HEK293 (cell line): ENCODE measurements around the gene RFPL1.
A peak's percentile ranks its signal among the peaks of the same experiment; 100 is the strongest.

Experiments used
- EGR2 ChIP-seq: fragments of 450-650 bp; formaldehyde crosslinking; IDR thresholded peaks from 2 replicates; pipeline ENCODE4 v1.5.1; 2016; ENCODE audit warnings: low read depth, missing biosample characterization, missing genetic modification characterization
- FEZF1 ChIP-seq: fragments of 450-650 bp; formaldehyde crosslinking; IDR thresholded peaks from 2 replicates; pipeline ENCODE4 v1.5.1; 2016; ENCODE audit warnings: missing biosample characterization, missing genetic modification characterization
- GLI4 ChIP-seq: fragments of 450-650 bp; formaldehyde crosslinking; IDR thresholded peaks from 2 replicates; pipeline ENCODE4 v1.5.1; 2016; ENCODE audit warnings: missing biosample characterization, missing genetic modification characterization
- GLIS1 ChIP-seq: fragments of 450-650 bp; formaldehyde crosslinking; IDR thresholded peaks from 2 replicates; pipeline ENCODE4 v1.5.1; 2016; ENCODE audit warnings: missing biosample characterization, missing genetic modification characterization
- HOXD13 ChIP-seq: sonication (generic); formaldehyde crosslinking; IDR thresholded peaks from 2 replicates; pipeline ENCODE4 v1.8.0; 2022; ENCODE audit warnings: missing genetic modification reagents, borderline replicate concordance
- KLF1 ChIP-seq: fragments of 450-650 bp; formaldehyde crosslinking; IDR thresholded peaks from 2 replicates; pipeline ENCODE4 v1.5.1; 2016; ENCODE audit warnings: missing biosample characterization, missing genetic modification characterization
- KLF8 ChIP-seq: fragments of 450-650 bp; formaldehyde crosslinking; IDR thresholded peaks from 2 replicates; pipeline ENCODE4 v1.5.1; 2016; ENCODE audit warnings: missing biosample characterization, missing genetic modification characterization
- PRDM1 ChIP-seq: fragments of 450-650 bp; formaldehyde crosslinking; IDR thresholded peaks from 2 replicates; pipeline ENCODE4; 2016; ENCODE audit warnings: missing biosample characterization, missing genetic modification characterization
- SP2 ChIP-seq: fragments of 450-650 bp; formaldehyde crosslinking; IDR thresholded peaks from 2 replicates; pipeline ENCODE4 v1.5.1; 2016; ENCODE audit warnings: missing biosample characterization, missing genetic modification characterization
- ZBTB1 ChIP-seq: fragments of 450-650 bp; formaldehyde crosslinking; IDR thresholded peaks from 2 replicates; pipeline ENCODE4 v1.5.1; 2016; ENCODE audit warnings: missing biosample characterization, missing genetic modification characterization
- ZFP69B ChIP-seq: fragments of 450-650 bp; formaldehyde crosslinking; IDR thresholded peaks from 2 replicates; pipeline ENCODE4 v1.5.1; 2016; ENCODE audit warnings: missing biosample characterization, missing genetic modification characterization
- ZNF114 ChIP-seq: fragments of 450-650 bp; formaldehyde crosslinking; IDR thresholded peaks from 2 replicates; pipeline ENCODE4 v1.5.0; 2017; ENCODE audit warnings: missing biosample characterization, missing genetic modification characterization
- ZNF19 ChIP-seq: fragments of 450-650 bp; formaldehyde crosslinking; IDR thresholded peaks from 2 replicates; pipeline ENCODE4; 2016; ENCODE audit warnings: missing biosample characterization, missing genetic modification characterization, low read depth
- ZNF248 ChIP-seq: fragments of 450-650 bp; formaldehyde crosslinking; IDR thresholded peaks from 2 replicates; pipeline ENCODE4 v1.5.1; 2017; ENCODE audit warnings: missing biosample characterization, missing genetic modification characterization
- ZNF404 ChIP-seq: fragments of 450-650 bp; formaldehyde crosslinking; IDR thresholded peaks from 2 replicates; pipeline ENCODE4 v1.5.1; 2017; ENCODE audit warnings: missing biosample characterization, missing genetic modification characterization
- ZNF501 ChIP-seq: fragments of 450-650 bp; formaldehyde crosslinking; IDR thresholded peaks from 2 replicates; pipeline ENCODE4 v1.5.1; 2016; ENCODE audit warnings: missing biosample characterization, missing genetic modification characterization
- ZNF530 ChIP-seq: fragments of 450-650 bp; formaldehyde crosslinking; IDR thresholded peaks from 2 replicates; pipeline ENCODE4 v1.5.1; 2016; ENCODE audit warnings: low read depth, missing biosample characterization, missing genetic modification characterization
- ZNF664 ChIP-seq: fragments of 450-650 bp; formaldehyde crosslinking; IDR thresholded peaks from 2 replicates; pipeline ENCODE4 v1.5.1; 2016; ENCODE audit warnings: missing biosample characterization, missing genetic modification characterization
- ZNF707 ChIP-seq: fragments of 450-650 bp; formaldehyde crosslinking; IDR thresholded peaks from 2 replicates; pipeline ENCODE4 v1.5.1; 2016; ENCODE audit warnings: missing biosample characterization, missing genetic modification characterization
- ZNF777 ChIP-seq: fragments of 450-650 bp; formaldehyde crosslinking; IDR thresholded peaks from 2 replicates; pipeline ENCODE4 v1.5.1; 2017; ENCODE audit warnings: missing biosample characterization, missing genetic modification characterization, borderline replicate concordance
- ZSCAN16 ChIP-seq: fragments of 450-650 bp; formaldehyde crosslinking; IDR thresholded peaks from 2 replicates; pipeline ENCODE4 v1.5.1; 2016; ENCODE audit warnings: missing biosample characterization, missing genetic modification characterization
- TF ChIP-seq, protein P1 (sequence below): fragments of 450-650 bp; formaldehyde crosslinking; IDR thresholded peaks from 2 replicates; pipeline ENCODE4 v1.5.1; 2017; ENCODE audit warnings: missing biosample characterization, missing genetic modification characterization
- TF ChIP-seq, protein P2 (sequence below): fragments of 450-650 bp; formaldehyde crosslinking; IDR thresholded peaks from 2 replicates; pipeline ENCODE4 v1.5.1; 2017; ENCODE audit warnings: missing biosample characterization, mild to moderate bottlenecking, missing genetic modification characterization, moderate library complexity
- TF ChIP-seq, protein P3 (sequence below): fragments of 450-650 bp; formaldehyde crosslinking; IDR thresholded peaks from 2 replicates; pipeline ENCODE4 v1.5.1; 2017; ENCODE audit warnings: missing biosample characterization, missing genetic modification characterization
- TF ChIP-seq, protein P4 (sequence below): fragments of 450-650 bp; formaldehyde crosslinking; IDR thresholded peaks from 2 replicates; pipeline ENCODE4 v1.5.1; 2016; ENCODE audit warnings: missing biosample characterization, missing genetic modification characterization
- TF ChIP-seq, protein P5 (sequence below): fragments of 450-650 bp; formaldehyde crosslinking; IDR thresholded peaks from 2 replicates; pipeline ENCODE4 v1.5.1; 2017; ENCODE audit warnings: missing biosample characterization, missing genetic modification characterization
- TF ChIP-seq, protein P6 (sequence below): fragments of 450-650 bp; IDR thresholded peaks from 2 replicates; pipeline ENCODE4 v1.5.1; 2018; ENCODE audit warnings: missing biosample characterization, mild to moderate bottlenecking, missing genetic modification characterization

The RFPL1 gene

DNA sequence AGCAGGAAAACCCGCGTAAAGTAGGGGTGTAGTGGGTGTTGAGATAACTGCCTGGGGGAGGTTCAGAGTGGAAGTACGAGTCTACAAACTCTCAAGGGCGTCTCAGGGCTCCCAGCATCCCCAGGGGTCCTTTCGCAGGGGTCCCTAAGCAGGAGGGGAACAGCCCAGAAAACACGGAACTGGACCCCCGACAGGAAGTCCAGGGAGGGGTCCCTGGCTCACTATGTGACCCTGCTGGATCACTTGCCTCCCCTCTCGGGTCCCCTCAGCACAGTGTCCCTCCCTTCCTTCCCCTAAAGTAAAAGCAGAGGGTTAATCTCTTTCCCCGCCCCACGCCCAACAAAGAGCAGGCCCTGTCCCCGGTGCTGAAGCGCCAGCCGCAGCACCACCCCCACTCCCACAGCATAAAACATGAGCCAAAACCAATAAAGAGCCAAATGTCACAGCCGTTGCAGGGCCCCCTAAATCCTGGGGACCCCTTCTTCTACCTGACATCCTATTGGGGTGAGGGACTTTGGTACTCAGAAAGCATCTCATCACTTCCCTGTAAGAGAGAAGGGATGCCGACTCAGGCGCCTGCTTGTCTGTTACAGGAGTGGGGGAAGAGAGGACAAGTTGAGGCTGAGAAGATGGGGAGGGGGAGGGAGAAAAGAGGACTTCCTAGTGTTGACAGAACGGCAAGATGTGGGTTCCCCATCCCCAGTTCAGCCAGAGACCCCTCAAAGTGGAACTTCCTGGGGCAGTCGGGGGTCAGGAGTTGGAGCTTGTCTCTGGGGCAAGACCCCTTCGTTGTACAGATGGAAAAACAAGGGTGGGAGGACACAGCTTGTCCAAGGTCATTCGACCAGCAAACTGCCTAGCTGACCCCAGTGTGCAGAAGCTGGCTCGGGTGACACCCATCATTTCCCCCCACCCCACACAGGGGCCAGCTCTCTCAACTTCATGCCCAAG, 40.2 kb downstream of the RFPL1 start (continued):
- TF ChIP-seq HOXD13 (CRISPR knock-in tag), result no peak
- TF ChIP-seq ZNF530 (tag by site-specific recombination), result no peak
- TF ChIP-seq ZBTB1 (tag by site-specific recombination), result no peak
- TF ChIP-seq FEZF1 (tag by site-specific recombination), result no peak
- TF ChIP-seq, protein P1, sequence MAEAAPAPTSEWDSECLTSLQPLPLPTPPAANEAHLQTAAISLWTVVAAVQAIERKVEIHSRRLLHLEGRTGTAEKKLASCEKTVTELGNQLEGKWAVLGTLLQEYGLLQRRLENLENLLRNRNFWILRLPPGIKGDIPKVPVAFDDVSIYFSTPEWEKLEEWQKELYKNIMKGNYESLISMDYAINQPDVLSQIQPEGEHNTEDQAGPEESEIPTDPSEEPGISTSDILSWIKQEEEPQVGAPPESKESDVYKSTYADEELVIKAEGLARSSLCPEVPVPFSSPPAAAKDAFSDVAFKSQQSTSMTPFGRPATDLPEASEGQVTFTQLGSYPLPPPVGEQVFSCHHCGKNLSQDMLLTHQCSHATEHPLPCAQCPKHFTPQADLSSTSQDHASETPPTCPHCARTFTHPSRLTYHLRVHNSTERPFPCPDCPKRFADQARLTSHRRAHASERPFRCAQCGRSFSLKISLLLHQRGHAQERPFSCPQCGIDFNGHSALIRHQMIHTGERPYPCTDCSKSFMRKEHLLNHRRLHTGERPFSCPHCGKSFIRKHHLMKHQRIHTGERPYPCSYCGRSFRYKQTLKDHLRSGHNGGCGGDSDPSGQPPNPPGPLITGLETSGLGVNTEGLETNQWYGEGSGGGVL (tag by site-specific recombination), result no peak
- TF ChIP-seq ZNF114 (tag by site-specific recombination), result no peak
- no peak for TF ChIP-seq ZSCAN16
- TF ChIP-seq GLIS1, result no peak
- TF ChIP-seq ZFP69B (tag by site-specific recombination), result no peak
- peak; percentile 35 for TF ChIP-seq SP2
- no peak for TF ChIP-seq ZNF248 (tag by site-specific recombination)
- TF ChIP-seq ZNF707 (tag by site-specific recombination), result no peak
- TF ChIP-seq ZNF404 (tag by site-specific recombination), result no peak
- TF ChIP-seq GLI4 (tag by site-specific recombination), result no peak
- TF ChIP-seq, protein P2, sequence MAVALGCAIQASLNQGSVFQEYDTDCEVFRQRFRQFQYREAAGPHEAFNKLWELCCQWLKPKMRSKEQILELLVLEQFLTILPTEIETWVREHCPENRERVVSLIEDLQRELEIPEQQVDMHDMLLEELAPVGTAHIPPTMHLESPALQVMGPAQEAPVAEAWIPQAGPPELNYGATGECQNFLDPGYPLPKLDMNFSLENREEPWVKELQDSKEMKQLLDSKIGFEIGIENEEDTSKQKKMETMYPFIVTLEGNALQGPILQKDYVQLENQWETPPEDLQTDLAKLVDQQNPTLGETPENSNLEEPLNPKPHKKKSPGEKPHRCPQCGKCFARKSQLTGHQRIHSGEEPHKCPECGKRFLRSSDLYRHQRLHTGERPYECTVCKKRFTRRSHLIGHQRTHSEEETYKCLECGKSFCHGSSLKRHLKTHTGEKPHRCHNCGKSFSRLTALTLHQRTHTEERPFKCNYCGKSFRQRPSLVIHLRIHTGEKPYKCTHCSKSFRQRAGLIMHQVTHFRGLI (tag by site-specific recombination), result peak; percentile 68; the same call in 1 of the 2 replicates
- 0 out of 2 replicates have a peak, but pooled peaks have one; percentile 31 for TF ChIP-seq EGR2 (tag by site-specific recombination)
- TF ChIP-seq, protein P3, sequence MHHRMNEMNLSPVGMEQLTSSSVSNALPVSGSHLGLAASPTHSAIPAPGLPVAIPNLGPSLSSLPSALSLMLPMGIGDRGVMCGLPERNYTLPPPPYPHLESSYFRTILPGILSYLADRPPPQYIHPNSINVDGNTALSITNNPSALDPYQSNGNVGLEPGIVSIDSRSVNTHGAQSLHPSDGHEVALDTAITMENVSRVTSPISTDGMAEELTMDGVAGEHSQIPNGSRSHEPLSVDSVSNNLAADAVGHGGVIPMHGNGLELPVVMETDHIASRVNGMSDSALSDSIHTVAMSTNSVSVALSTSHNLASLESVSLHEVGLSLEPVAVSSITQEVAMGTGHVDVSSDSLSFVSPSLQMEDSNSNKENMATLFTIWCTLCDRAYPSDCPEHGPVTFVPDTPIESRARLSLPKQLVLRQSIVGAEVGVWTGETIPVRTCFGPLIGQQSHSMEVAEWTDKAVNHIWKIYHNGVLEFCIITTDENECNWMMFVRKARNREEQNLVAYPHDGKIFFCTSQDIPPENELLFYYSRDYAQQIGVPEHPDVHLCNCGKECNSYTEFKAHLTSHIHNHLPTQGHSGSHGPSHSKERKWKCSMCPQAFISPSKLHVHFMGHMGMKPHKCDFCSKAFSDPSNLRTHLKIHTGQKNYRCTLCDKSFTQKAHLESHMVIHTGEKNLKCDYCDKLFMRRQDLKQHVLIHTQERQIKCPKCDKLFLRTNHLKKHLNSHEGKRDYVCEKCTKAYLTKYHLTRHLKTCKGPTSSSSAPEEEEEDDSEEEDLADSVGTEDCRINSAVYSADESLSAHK, result no peak
- TF ChIP-seq ZNF501 (tag by site-specific recombination), result no peak
- TF ChIP-seq, protein P4, sequence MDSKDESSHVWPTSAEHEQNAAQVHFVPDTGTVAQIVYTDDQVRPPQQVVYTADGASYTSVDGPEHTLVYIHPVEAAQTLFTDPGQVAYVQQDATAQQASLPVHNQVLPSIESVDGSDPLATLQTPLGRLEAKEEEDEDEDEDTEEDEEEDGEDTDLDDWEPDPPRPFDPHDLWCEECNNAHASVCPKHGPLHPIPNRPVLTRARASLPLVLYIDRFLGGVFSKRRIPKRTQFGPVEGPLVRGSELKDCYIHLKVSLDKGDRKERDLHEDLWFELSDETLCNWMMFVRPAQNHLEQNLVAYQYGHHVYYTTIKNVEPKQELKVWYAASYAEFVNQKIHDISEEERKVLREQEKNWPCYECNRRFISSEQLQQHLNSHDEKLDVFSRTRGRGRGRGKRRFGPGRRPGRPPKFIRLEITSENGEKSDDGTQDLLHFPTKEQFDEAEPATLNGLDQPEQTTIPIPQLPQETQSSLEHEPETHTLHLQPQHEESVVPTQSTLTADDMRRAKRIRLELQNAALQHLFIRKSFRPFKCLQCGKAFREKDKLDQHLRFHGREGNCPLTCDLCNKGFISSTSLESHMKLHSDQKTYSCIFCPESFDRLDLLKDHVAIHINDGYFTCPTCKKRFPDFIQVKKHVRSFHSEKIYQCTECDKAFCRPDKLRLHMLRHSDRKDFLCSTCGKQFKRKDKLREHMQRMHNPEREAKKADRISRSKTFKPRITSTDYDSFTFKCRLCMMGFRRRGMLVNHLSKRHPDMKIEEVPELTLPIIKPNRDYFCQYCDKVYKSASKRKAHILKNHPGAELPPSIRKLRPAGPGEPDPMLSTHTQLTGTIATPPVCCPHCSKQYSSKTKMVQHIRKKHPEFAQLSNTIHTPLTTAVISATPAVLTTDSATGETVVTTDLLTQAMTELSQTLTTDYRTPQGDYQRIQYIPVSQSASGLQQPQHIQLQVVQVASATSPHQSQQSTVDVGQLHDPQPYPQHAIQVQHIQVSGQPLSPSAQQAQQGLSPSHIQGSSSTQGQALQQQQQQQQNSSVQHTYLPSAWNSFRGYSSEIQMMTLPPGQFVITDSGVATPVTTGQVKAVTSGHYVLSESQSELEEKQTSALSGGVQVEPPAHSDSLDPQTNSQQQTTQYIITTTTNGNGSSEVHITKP (tag by site-specific recombination), result peak; percentile 60
- no peak for TF ChIP-seq PRDM1
- no peak for TF ChIP-seq ZNF664 (tag by site-specific recombination)
- no peak for TF ChIP-seq ZNF19
- TF ChIP-seq ZNF777, result no peak
- TF ChIP-seq KLF1 (tag by site-specific recombination), result peak; percentile 45; the same call in 1 of the 2 replicates
- TF ChIP-seq, protein P5, sequence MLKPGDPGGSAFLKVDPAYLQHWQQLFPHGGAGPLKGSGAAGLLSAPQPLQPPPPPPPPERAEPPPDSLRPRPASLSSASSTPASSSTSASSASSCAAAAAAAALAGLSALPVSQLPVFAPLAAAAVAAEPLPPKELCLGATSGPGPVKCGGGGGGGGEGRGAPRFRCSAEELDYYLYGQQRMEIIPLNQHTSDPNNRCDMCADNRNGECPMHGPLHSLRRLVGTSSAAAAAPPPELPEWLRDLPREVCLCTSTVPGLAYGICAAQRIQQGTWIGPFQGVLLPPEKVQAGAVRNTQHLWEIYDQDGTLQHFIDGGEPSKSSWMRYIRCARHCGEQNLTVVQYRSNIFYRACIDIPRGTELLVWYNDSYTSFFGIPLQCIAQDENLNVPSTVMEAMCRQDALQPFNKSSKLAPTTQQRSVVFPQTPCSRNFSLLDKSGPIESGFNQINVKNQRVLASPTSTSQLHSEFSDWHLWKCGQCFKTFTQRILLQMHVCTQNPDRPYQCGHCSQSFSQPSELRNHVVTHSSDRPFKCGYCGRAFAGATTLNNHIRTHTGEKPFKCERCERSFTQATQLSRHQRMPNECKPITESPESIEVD (tag by site-specific recombination), result no peak
- TF ChIP-seq, protein P6, sequence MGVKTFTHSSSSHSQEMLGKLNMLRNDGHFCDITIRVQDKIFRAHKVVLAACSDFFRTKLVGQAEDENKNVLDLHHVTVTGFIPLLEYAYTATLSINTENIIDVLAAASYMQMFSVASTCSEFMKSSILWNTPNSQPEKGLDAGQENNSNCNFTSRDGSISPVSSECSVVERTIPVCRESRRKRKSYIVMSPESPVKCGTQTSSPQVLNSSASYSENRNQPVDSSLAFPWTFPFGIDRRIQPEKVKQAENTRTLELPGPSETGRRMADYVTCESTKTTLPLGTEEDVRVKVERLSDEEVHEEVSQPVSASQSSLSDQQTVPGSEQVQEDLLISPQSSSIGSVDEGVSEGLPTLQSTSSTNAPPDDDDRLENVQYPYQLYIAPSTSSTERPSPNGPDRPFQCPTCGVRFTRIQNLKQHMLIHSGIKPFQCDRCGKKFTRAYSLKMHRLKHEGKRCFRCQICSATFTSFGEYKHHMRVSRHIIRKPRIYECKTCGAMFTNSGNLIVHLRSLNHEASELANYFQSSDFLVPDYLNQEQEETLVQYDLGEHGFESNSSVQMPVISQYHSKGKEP (tag by site-specific recombination), result no peak
- 0 out of 2 replicates have a peak, but pooled peaks have one; percentile 29 for TF ChIP-seq KLF8 (tag by site-specific recombination)
